Esophagus muscularis mucosa (tissue), 4 donors: Measurements from ENCODE around the gene CAMKMT.

Experiments
- CTCF ChIP-seq, 3 experiments: fragments of 200-600 bp in 2 of 3; fragments of 450-650 bp in 1 of 3; sonication (generic) in 2 of 3; IDR thresholded peaks; one replicate each; pipeline ENCODE4 v1.5.1; 2017 to 2019; ENCODE audit warnings: antibody characterized with exemption in 3 of 3, mild to moderate bottlenecking in 2 of 3, moderate library complexity in 1 of 3
- EP300 ChIP-seq: sonication (generic); formaldehyde crosslinking; IDR thresholded peaks from one replicate; pipeline ENCODE4 v1.6.1; 2017; ENCODE audit warnings: antibody characterized with exemption
- POLR2A ChIP-seq: fragments of 450-650 bp; IDR thresholded peaks from one replicate; pipeline ENCODE4 v1.6.1; 2017; ENCODE audit warnings: antibody characterized with exemption, moderate library complexity, mild to moderate bottlenecking, low read depth

- TF ChIP-seq POLR2A: no peak
- no peak for TF ChIP-seq CTCF (IDR thresholded peaks at IDR 0.05)
- TF ChIP-seq EP300: no peak
Observed at GRCh38 chr2:44705356-44705755, 343.6 kb downstream of the CAMKMT start.
